GM12878 (cell line): ENCODE measurements around the gene C1orf87. TPM values are rescaled to one million over a fixed set of nuclear protein-coding genes. Genes with fewer than 3 reads are reported as not detected.
A peak's percentile ranks its signal among the peaks of the same experiment; 100 is the strongest.

Source experiments
- ATAC-seq: fragments of 200-7000 bp; cut with Tn5 transposase; 3 replicates; pipeline ENCODE4 v1.9.1; 2020; ENCODE audit warnings: mild to moderate bottlenecking, moderate library complexity
- BruUV-seq: library from RNA; stranded (reverse); fragments of 400-500 nt; replicated peaks from 2 replicates; lab custom pipeline; 2021; lab: Mats Ljungman, UMichigan
- CTCF ChIA-PET: fragments of 300-600 bp; sonication (Branson Sonifier 250); formaldehyde crosslinking; extraction: SDS; loops from one replicate; lab custom pipeline; 2021; ENCODE audit warnings: inconsistent platforms; lab: Yijun Ruan, JAX
- POLR2A ChIA-PET: fragments of 350-600 bp; formaldehyde crosslinking; extraction: SDS; loops from one replicate; lab custom pipeline; 2021; ENCODE audit warnings: inconsistent platforms; lab: Charles Lee
- RAD21 ChIA-PET: fragments of 300-600 bp; sonication (Branson Sonifier 250); formaldehyde crosslinking; loops from one replicate; lab custom pipeline; 2023; ENCODE audit warnings: antibody characterized with exemption; ENCODE audit not compliant: unreplicated experiment; lab: Charles Lee
- SMC1A ChIA-PET: fragments of 300-600 bp; sonication (Branson Sonifier 250); formaldehyde crosslinking; loops from one replicate; lab custom pipeline; 2023; ENCODE audit not compliant: unreplicated experiment, uncharacterized antibody; lab: Charles Lee
- DNase-seq: peaks from one replicate; pipeline ENCODE4 v3.0.0-alpha.2; 2011; ENCODE audit warnings: low read depth, low spot score
- FAIRE-seq: peaks from 3 replicates; lab custom pipeline; 2011; peaks lifted over from hg19 to GRCh38; lab: Jason Lieb, UNC
- H2AFZ ChIP-seq: 2 replicates; pipeline ENCODE4 v1.6.0; 2011; ENCODE audit warnings: low read depth, low read length, control low read depth; ENCODE audit not compliant: control insufficient read depth
- H3K27ac ChIP-seq: 2 replicates; pipeline ENCODE4 v1.5.1; 2011; ENCODE audit warnings: control low read depth; ENCODE audit not compliant: control insufficient read depth, insufficient read depth
- H3K27me3 ChIP-seq, 2 experiments: replicated peaks in 1 of 2; 2 replicates each; pipeline versions ENCODE4 v1.6.0 to v1.6.1; 2011; ENCODE audit warnings: low read length in 1 of 2; ENCODE audit not compliant: control insufficient read depth in 2 of 2, insufficient read depth in 2 of 2
- H3K36me3 ChIP-seq, 2 experiments: 2 replicates each; pipeline ENCODE4 v1.5.1; 2011; ENCODE audit warnings: low read length in 1 of 2; ENCODE audit not compliant: control insufficient read depth in 2 of 2, insufficient read depth in 2 of 2
- H3K4me1 ChIP-seq: 2 replicates; pipeline ENCODE4 v1.6.1; 2011; ENCODE audit warnings: mild to moderate bottlenecking, low read length, moderate library complexity, mixed read lengths; ENCODE audit not compliant: control insufficient read depth, insufficient read depth
- H3K4me2 ChIP-seq: 2 replicates; pipeline ENCODE4 v1.6.0; 2011; ENCODE audit warnings: control low read depth; ENCODE audit not compliant: control insufficient read depth, insufficient read depth
- H3K4me3 ChIP-seq: fragments of 200-600 bp; sonication (generic); 2 replicates; pipeline ENCODE4 v1.5.1; 2016
- H3K79me2 ChIP-seq: 2 replicates; pipeline ENCODE4 v1.6.0; 2011; ENCODE audit warnings: low read length; ENCODE audit not compliant: control insufficient read depth, insufficient read depth
- H3K9ac ChIP-seq: 2 replicates; pipeline ENCODE4 v1.8.0; 2011; ENCODE audit warnings: low read length, control low read depth, mixed read lengths; ENCODE audit not compliant: control insufficient read depth, insufficient read depth
- H3K9me3 ChIP-seq: replicated peaks from 3 replicates; pipeline ENCODE4 v1.5.1; 2011; ENCODE audit warnings: mild to moderate bottlenecking, low read length; ENCODE audit not compliant: control insufficient read depth, insufficient read depth
- H4K20me1 ChIP-seq: 2 replicates; pipeline ENCODE4 v1.6.0; 2011; ENCODE audit not compliant: control insufficient read depth, insufficient read depth
- BMI1 ChIP-seq: fragments of 450-650 bp; IDR thresholded peaks from 2 replicates; pipeline ENCODE4 v1.6.1; 2016; ENCODE audit warnings: mild to moderate bottlenecking, moderate library complexity, borderline replicate concordance
- JUNB ChIP-seq: IDR thresholded peaks from 2 replicates; pipeline ENCODE4 v1.6.1; 2016; ENCODE audit warnings: antibody characterized with exemption, mild to moderate bottlenecking
- PKNOX1 ChIP-seq: fragments of 450-650 bp; IDR thresholded peaks from 2 replicates; pipeline ENCODE4 v1.6.1; 2016; ENCODE audit warnings: mild to moderate bottlenecking
- SPI1 ChIP-seq: IDR thresholded peaks from 2 replicates; pipeline ENCODE4 v1.6.1; 2011; ENCODE audit warnings: low read depth, mild to moderate bottlenecking, low read length, moderate library complexity, borderline replicate concordance; ENCODE audit not compliant: insufficient read depth
- SUPT20H ChIP-seq: IDR thresholded peaks from 2 replicates; pipeline ENCODE4 v1.6.1; 2011; ENCODE audit warnings: low read depth, mild to moderate bottlenecking, low read length, moderate library complexity, borderline replicate concordance; ENCODE audit not compliant: control insufficient read depth
- TCF3 ChIP-seq: IDR thresholded peaks from 2 replicates; pipeline ENCODE4 v1.6.1; 2012; ENCODE audit warnings: low read depth, mild to moderate bottlenecking, low read length, borderline replicate concordance; ENCODE audit not compliant: insufficient read depth
- WGBS: methylation state at CpG from one replicate; pipeline ENCODE4 v1.1.6; 2016; ENCODE audit warnings: low lambda C conversion rate; ENCODE audit not compliant: insufficient replicate concordance, insufficient coverage; ENCODE audit errors: missing lambda C conversion rate; 5-methylcytosine and 5-hydroxymethylcytosine counted together
- in situ Hi-C: fragments of 300-500 bp; cut with MboI; formaldehyde crosslinking; loops from 9 replicates; pipeline ENCODE4 v1.14.3; 2018; ENCODE audit warnings: mixed read lengths
- intact Hi-C: fragments of 100-400 bp; cut with micrococcal nuclease; formaldehyde crosslinking; loops from one replicate; pipeline ENCODE4 v1.14.2; 2022; ENCODE audit not compliant: unreplicated experiment
- polyA plus RNA-seq, 11 experiments: library from polyadenylated mRNA; depleted of rRNA in 4 of 11; unstranded in 6 of 11; stranded (reverse) in 5 of 11; fragments of >200 nt; fragmentation: Nextera tagmentation in 4 of 11; fragmentation: Illumina TruSeq in 1 of 11; extraction: Ambion mirVana in 4 of 11; extraction: Trizol in 1 of 11; gene quantifications; 1 replicate in 1 of 11; 2 replicates in 10 of 11; pipeline versions ENCODE4 v1.2.1 to v1.2.3, GENCODE V29; 2011 to 2016; ENCODE audit warnings: inconsistent platforms in 2 of 11, missing spikeins in 2 of 11, low read depth in 1 of 11
- total RNA-seq, 4 experiments: library from RNA; depleted of rRNA in 3 of 4; stranded (reverse); fragments of >200 nt in 3 of 4; fragmentation: Illumina TruSeq in 1 of 4; extraction: Trizol in 1 of 4; gene quantifications; 2 replicates each; pipeline versions ENCODE4 v1.2.1 to v1.2.3, GENCODE V29; 2013 to 2021

Gene C1orf87
- total and polyA plus RNA-seq, 10 of the 15 experiments (the other 5 are each of a cell fraction or from before 2014, with no cell fraction given) = not detected

GRCh38 chr1:60035921-60036320 lies 37.6 kb downstream of the C1orf87 start (continued):
- TF ChIP-seq TCF3 (no peak), SUPT20H (no peak), SPI1 (no peak), BMI1 (no peak)

DNA sequence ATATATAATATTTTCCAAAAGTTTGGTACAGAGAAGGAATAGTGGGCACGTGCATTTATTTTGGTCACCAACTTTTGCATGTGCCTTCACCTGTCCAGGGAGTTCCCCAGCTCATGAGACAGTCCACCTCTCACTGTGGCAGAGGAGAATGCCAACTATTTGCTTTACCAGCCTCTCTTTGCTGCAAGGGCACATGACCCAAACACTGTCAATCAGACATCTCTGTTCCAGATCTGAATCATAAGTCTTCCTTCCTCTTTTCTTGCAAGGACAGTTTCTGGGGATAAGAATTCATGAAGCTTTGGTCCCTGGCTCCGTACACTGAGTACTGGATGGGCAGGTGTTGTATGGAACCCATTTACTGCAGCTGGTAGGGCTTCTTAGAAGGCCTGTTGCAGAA lies 38.6 kb downstream of the C1orf87 start:
- Histone ChIP-seq H3K27me3 (no peaks in the 10 kb centered on the region; a peak in 1 of 4 replicates), H3K4me3 (no peak overlapping the region), H3K79me2 (no peaks in the 10 kb centered on the region), H3K27ac (no peak overlapping the region), H3K9me3 (no peaks in the 10 kb centered on the region), H4K20me1 (no peaks in the 10 kb centered on the region), H3K4me2 (no peak overlapping the region), H3K9ac (no peak overlapping the region), H2AFZ (no peak overlapping the region), H3K4me1 (no peaks in the 10 kb centered on the region), H3K36me3 (no peaks in the 10 kb centered on the region)
- no peak; the same call in 1 of the 3 replicates for ATAC-seq
- ChIA-PET POLR2A (no interaction called here), SMC1A (no interaction called here), CTCF (interaction anchor here (0.6 kb wide), 1 partner anchor 122 kb away, joined by 3 read pairs; no protein-coding TSS in a partner anchor), RAD21 (no interaction called here)
- in situ Hi-C loops = no loop called here
- no TSS peak for BruUV-seq
- intact Hi-C loops = no loop called here
- FAIRE-seq = no peak
- peak; percentile 40; the same call in 1 of the 2 replicates for TF ChIP-seq PKNOX1
- no peak for TF ChIP-seq JUNB
- no peak for DNase-seq
- WGBS = 0% methylated on average over 2 of the region's 2 CpGs
